ENCODE results near the gene DYRK1B. TPM values are rescaled to one million over a fixed set of nuclear protein-coding genes. Genes with fewer than 3 reads are reported as not detected.

Gene DYRK1B
- total RNA-seq, 1 experiment from 2014 or later: 39.5 TPM

GRCh38 chr19:39825531-39826076 is 8.4 kb downstream of the DYRK1B start:
- no peak for DNase-seq
- H3K27ac ChIP-seq: no peak overlapping the region
- 0 out of 2 replicates have a peak, but pooled peaks cover 3% of the 10 kb centered on the region for H3F3A ChIP-seq (ENCODE audit: insufficient read depth, low read depth)
- no TSS peak for BruUV-seq (replicated peaks)
- no peaks in the 10 kb centered on the region for H3K79me2 ChIP-seq (ENCODE audit: low read depth)
- no peaks in the 10 kb centered on the region for H3K9me2 ChIP-seq (ENCODE audit: insufficient read depth)
- no peaks in the 10 kb centered on the region for H3K27me3 ChIP-seq (ENCODE audit: insufficient read depth, low read depth)
- no peak for TF ChIP-seq EZH2 (IDR thresholded peaks at IDR 0.05; ENCODE audit: low read depth)
- TF ChIP-seq, protein P1, sequence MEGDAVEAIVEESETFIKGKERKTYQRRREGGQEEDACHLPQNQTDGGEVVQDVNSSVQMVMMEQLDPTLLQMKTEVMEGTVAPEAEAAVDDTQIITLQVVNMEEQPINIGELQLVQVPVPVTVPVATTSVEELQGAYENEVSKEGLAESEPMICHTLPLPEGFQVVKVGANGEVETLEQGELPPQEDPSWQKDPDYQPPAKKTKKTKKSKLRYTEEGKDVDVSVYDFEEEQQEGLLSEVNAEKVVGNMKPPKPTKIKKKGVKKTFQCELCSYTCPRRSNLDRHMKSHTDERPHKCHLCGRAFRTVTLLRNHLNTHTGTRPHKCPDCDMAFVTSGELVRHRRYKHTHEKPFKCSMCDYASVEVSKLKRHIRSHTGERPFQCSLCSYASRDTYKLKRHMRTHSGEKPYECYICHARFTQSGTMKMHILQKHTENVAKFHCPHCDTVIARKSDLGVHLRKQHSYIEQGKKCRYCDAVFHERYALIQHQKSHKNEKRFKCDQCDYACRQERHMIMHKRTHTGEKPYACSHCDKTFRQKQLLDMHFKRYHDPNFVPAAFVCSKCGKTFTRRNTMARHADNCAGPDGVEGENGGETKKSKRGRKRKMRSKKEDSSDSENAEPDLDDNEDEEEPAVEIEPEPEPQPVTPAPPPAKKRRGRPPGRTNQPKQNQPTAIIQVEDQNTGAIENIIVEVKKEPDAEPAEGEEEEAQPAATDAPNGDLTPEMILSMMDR (conservative IDR thresholded peaks at IDR 0.05): no peak
- no peak overlapping the region for H3K4me2 ChIP-seq
- no peaks in the 10 kb centered on the region for H4K20me1 ChIP-seq (ENCODE audit: insufficient read depth)
- no peaks in the 10 kb centered on the region for H3K36me3 ChIP-seq (ENCODE audit: low read depth)
- H3K4me1 ChIP-seq (replicated peaks; ENCODE audit: insufficient read depth): no peaks in the 10 kb centered on the region
- no peak overlapping the region for H3K4me3 ChIP-seq
- intact Hi-C loops (cut with micrococcal nuclease; ENCODE audit: unreplicated experiment): no loop called here
- no peaks in the 10 kb centered on the region for H3K9me3 ChIP-seq (ENCODE audit: insufficient read depth, low read depth)
- POLR2A ChIA-PET (ENCODE audit: unreplicated experiment): no interaction called here
- CTCF ChIA-PET: no interaction called here
- H2AFZ ChIP-seq: no peak overlapping the region

- intact Hi-C loops (cut with micrococcal nuclease; ENCODE audit: unreplicated experiment): no loop called here
- DNase-seq: no peak
- BruUV-seq (replicated peaks): no TSS peak
- no peaks in the 10 kb centered on the region for H3K9me3 ChIP-seq (ENCODE audit: insufficient read depth, low read depth)
- H3K27ac ChIP-seq: no peak overlapping the region
- no peaks in the 10 kb centered on the region for H3K9me2 ChIP-seq (ENCODE audit: insufficient read depth)
- H3K27me3 ChIP-seq (ENCODE audit: insufficient read depth, low read depth): no peaks in the 10 kb centered on the region
- no peak overlapping the region for H2AFZ ChIP-seq
- H3K4me2 ChIP-seq: no peak overlapping the region
- no peaks in the 10 kb centered on the region for H3K79me2 ChIP-seq (ENCODE audit: low read depth)
- TF ChIP-seq, protein P1 (conservative IDR thresholded peaks at IDR 0.05): no peak
- TF ChIP-seq EZH2 (IDR thresholded peaks at IDR 0.05; ENCODE audit: low read depth): no peak
- ChIA-PET POLR2A (ENCODE audit: unreplicated experiment) (no interaction called here), CTCF (no interaction called here)
- H4K20me1 ChIP-seq (ENCODE audit: insufficient read depth): no peaks in the 10 kb centered on the region
- no peaks in the 10 kb centered on the region for H3K36me3 ChIP-seq (ENCODE audit: low read depth)
- H3F3A ChIP-seq (ENCODE audit: insufficient read depth, low read depth): 0 out of 2 replicates have a peak, but pooled peaks cover 3% of the 10 kb centered on the region
- H3K4me3 ChIP-seq: no peak overlapping the region
- no peaks in the 10 kb centered on the region for H3K4me1 ChIP-seq (replicated peaks; ENCODE audit: insufficient read depth)
Observed at GRCh38 chr19:39825093-39825463, 8.9 kb downstream of the DYRK1B start.

GRCh38 chr19:39824143-39825092 is 9.5 kb downstream of the DYRK1B start:
- Histone ChIP-seq H3K36me3 (ENCODE audit: low read depth) (no peaks in the 10 kb centered on the region), H3K4me1 (replicated peaks; ENCODE audit: insufficient read depth) (no peaks in the 10 kb centered on the region), H3K27me3 (ENCODE audit: insufficient read depth, low read depth) (no peaks in the 10 kb centered on the region), H3K9me2 (ENCODE audit: insufficient read depth) (no peaks in the 10 kb centered on the region), H3K4me3 (no peak overlapping the region), H4K20me1 (ENCODE audit: insufficient read depth) (no peaks in the 10 kb centered on the region), H3F3A (ENCODE audit: insufficient read depth, low read depth) (0 out of 2 replicates have a peak, but pooled peaks cover 3% of the 10 kb centered on the region), H3K9me3 (ENCODE audit: insufficient read depth, low read depth) (no peaks in the 10 kb centered on the region), H3K4me2 (no peak overlapping the region), H2AFZ (no peak overlapping the region), H3K27ac (no peak overlapping the region), H3K79me2 (ENCODE audit: low read depth) (no peaks in the 10 kb centered on the region)
- peak in 1 of 2 experiments; percentile 65 for DNase-seq
- TSS peak; percentile 3 for BruUV-seq (replicated peaks)
- TF ChIP-seq, protein P1 (conservative IDR thresholded peaks at IDR 0.05): no peak
- TF ChIP-seq EZH2 (IDR thresholded peaks at IDR 0.05; ENCODE audit: low read depth): no peak
- intact Hi-C loops (cut with micrococcal nuclease; ENCODE audit: unreplicated experiment): no loop called here
- ChIA-PET POLR2A (ENCODE audit: unreplicated experiment) (interaction anchor here (0.5 kb wide), 1 partner anchor 171 kb away, joined by 4 read pairs; no protein-coding TSS in a partner anchor), CTCF (no interaction called here)

All from PC-9 (cell line).